COLO829 (cell line): Measurements from ENCODE around the gene ACER3.
"Not testable (repeated sequence)": the region's sequence is repeated elsewhere in the genome, so short reads cannot be mapped to it uniquely, and the experiment has no call there.

Experiments
- DNase-seq: peaks from one replicate; pipeline ENCODE4 v3.0.0; 2012; ENCODE audit warnings: low spot score

The ACER3 gene

DNA sequence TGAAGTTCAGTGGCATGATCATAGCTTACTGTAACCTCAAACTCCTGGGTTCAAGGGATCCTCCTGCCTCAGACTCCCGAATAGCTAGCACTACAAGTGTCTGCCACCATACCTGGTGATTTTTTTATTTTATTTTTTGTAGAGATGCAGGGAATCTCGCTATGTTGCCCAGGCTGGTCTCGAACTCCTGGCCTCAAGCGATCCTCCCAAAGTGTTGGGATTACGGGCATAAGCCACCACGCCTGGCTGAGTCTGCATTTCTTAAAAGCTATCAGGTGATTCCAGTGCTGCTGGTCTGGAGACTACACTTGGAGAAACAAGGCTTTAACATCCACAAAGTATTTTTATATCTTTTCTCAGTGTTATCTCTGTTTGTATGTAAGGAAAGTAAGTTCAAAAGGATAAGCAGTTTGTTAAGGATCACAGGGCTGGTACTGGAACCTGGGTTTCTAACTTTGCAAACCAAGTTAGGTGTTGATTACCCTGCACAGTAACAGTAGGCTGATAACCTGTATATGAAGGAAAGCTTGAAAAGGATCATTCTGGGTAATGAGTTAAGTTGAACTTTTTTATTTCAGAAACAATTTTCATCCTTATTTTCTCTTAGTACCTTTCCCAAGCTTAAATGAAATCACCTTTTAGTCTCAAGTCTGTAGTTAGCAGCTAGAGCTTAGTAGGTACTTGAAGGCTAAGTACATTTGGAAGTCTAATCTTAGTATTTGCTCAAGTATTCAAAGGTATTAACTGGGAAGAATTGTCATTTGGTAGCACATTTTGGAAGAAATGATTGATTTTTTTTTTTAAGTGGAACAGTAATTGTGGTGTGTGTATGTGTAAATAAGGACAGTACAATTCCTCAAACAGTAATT is 12.5 kb downstream of the ACER3 start:
- DNase-seq, result no peak

DNA sequence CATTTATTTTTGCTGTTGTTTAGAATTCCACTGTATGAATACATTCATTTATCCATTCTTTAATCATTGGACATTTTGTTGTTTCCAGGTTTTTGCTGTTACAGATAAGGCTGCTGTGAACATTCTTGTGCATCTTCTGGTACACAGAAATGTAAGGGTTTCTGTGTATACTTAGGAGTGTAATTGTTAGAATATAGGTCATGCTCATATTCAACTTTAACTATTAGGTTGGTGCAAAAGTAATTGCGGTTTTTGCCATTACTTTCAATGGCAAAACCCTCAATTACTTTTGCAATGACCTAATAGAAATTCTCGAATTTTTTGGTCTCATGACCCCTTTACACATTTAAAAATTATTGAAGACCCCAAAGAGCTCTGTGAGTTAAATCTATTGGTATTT is 17.3 kb downstream of the ACER3 start:
- no peak for DNase-seq

DNA sequence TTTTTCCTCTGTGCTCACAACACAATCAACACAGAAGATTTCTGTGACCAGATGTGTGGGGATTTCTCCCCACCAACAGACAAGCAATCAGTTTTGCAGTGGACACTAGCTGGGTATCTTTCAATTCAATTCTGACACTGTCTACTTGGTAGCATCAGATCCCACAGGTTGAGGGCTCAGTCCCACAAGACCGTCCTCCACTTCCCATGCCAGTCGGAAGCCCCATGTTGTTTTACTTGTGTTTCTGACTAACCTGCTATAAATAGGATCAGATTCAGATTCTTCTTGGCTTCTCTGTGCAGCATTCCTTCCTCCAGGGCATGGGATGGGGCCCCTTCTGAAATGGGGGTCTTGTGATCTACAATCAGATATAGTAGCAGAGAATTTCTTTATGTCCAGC is 19.6 kb downstream of the ACER3 start:
- no peak for DNase-seq

DNA sequence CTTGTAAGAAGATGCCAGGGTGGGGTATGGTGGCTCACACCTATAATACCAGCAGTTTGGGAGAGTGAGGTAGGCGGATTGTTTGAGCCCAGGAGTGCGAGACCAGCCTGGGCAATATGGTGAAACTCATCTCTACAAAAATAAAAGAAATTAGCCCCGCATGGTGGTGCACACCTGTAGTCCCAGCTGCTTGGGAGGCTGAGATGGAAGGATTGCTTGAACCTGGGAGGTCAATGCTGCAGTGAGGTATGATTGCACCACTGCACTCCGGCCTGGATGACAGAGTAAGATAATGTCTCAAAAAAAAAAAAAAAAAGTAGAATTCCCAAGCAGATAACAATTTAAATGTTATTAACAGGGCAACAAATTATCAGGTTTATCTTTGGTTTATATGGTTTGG is 20.2 kb downstream of the ACER3 start:
- DNase-seq, result no peak

DNA sequence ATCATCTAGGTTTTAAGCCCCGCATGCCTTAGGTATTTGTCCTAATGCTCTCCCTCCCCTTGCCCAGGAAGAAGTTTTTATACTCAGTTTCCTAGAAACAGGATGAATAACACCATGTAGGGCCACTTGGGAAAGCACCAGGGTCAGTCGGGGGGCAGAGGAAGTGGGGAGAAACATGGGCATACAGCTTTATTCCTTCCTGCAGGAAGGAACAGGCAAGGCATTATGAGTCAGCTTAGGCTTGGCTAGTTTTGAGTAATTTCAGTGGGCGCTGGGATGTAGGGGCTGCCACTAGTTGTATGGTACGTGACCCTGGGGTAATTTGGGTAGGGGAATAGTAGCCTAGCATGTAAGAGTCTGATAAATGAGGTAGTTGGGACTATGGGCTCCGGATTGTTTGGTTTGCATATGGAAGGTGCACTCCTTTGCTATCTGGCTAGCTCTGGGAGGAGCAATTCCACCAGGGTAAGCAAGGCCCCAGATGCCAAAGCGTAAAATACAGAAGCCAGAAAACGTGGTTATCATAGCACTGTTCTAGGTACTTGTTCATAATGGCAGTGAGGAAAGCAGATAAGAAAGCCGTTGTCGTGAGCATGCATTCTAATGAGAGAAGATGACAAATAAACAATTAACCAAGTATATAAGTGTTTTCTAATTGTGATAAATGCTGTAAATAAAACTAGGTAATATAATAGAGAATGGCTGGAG is 24.8 kb downstream of the ACER3 start:
- DNase-seq, result peak; percentile 79

DNA sequence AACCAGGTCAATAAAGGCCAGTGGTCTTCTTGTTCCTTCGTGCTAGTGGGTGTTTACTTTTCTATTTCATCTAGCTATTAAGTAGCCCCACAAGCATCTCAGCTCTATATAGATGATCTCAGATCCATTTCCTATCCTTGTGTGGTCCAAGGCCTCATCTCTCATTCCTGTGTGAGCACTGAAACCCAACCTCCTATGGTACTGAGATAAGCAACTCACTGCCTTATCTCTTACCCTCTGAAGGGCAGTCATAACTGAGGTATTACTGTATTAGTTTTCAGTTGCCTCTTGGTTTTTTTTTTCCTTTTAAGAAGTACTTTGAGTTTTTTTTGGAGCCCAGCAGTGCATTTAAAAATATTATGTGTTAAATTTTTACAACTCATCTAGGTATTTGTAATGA is 28.3 kb downstream of the ACER3 start:
- DNase-seq, result no peak

DNA sequence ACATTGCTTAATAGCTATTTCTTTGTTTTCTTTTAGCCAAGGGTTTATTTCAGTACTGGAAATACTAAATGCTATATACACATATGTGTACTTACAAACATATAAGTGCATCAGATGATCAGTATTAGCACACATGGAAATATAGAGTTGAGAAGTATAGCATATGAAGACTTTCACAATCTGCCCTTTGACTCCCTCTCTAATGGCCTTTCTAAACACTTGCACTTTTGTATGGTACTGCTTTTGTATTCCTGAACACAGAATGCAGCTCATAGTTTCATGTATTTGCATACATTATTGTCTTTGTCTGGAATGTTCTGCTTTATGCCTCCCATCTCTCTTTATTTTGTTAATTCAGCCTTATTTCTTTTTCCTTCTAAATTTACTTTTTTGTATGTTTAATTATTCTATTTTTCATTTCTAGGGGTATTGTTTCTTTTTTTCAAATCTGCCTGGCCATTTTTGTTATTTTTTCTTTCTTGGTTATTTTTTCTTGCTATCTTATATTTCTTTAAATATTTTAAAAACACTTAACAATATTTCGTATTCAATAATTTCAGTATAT is 28.8 kb downstream of the ACER3 start:
- DNase-seq, result peak; percentile 7

DNA sequence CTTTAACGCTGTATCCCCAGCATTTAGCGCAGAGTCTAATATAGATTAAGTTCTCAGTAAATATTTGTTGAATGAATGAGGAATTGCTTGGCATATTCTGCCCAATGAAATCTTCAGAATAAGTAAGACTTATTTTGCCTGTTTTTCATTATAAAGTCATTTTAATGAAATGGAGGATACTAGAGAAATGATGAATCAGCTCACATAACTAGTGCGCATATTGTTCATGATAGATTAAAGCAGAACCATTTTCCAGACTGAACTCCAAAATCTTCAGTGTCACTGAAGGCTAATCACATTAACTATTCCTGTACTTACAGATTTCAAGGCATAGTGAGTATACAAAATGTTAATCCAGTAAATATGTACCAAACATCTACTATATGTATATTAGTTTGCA is 29.6 kb downstream of the ACER3 start:
- DNase-seq, result no peak

DNA sequence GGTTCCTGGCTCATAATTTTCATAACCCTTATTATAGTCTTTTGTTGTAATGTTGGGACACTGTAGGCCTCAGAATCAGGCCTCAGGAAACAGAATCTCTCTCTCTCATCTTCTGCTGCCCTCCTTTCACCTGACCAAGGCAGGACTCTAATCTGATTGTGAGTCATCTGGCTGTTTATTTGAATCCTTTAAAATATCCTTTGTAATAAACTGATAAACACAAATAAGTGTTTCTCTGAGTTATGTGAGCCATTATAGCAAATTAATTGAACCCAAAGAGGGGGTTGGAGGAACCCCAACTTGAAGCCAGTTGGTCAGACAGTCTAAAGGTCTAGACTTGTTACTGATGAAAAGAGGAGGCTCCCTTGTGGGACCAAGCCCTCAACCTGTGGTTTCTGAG is 30.6 kb downstream of the ACER3 start:
- no peak for DNase-seq

DNA sequence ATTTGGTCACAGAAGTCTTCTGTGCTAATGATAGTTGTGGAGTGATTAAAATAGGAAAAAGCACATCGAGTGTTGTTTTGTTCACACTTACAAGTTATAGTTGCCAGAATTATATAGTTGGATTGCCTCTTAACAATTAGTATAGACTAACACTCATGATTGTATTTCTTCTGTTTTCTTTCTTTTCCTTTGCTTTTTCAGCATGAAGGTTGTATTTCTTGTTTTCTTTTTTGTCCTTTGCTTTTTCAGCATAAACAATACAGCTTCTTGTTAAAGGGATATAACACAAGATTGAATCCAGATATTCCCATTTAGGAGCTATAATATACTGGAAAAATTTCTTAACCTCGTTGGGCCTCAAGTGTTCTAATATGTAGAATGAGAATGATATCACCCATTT is 31.1 kb downstream of the ACER3 start:
- DNase-seq, result peak; percentile 8

DNA sequence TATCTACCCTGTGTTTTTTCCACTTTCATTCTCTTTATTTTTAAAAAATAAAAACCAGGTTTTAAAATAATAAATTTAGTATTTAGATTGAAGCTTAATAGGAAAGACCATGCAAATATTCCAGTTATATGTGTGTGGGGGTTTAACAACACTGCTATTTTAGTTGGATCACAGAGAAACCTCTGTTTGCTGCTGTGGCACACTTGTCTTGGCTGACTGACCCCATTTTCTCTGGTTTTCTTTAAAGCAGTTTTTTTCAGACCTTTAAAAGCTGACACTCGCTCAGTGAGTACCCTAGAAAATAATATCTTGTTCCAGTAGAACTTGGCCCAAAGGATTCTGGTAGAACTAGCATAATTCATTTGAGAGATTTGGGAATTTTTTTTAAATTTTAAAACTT is 31.6 kb downstream of the ACER3 start:
- peak; percentile 70 for DNase-seq

DNA sequence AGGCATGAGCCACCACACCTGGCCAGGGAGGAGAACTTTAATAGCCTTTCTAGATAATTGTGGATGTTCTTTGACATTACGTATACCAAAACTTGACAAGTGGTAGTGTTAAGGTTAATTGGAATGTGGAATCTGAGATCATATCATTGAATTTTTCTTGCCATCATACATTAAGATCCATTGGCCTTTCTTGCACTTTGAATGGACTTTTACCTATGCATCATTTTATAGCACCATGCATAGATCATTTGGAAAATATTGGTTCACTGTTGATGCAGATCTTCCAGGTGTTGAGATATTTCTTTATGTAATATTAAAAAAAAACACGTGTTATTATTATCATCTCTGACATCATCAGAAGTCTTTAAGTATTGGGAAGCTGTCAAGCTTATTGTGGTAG is 36.5 kb downstream of the ACER3 start:
- no peak for DNase-seq

DNA sequence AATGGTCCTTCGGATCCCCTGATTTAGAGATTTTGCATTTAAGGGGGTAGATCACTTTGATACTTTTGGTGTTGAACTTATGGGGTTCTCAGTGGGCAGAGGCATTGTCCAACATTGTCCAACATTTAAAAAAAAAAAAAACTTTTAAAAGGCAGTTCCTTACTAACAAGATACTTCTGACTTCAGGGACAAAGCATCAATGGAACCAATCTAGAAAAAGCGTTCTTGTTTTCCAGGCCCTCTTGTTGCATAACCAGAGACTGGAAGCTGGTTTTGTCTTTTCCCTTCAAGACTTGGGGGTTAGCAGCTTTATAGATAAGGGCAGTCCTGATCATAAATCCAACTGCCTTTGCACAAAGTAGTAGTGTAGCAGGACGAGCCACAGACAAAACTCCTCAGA is 40.4 kb downstream of the ACER3 start:
- DNase-seq, result no peak

DNA sequence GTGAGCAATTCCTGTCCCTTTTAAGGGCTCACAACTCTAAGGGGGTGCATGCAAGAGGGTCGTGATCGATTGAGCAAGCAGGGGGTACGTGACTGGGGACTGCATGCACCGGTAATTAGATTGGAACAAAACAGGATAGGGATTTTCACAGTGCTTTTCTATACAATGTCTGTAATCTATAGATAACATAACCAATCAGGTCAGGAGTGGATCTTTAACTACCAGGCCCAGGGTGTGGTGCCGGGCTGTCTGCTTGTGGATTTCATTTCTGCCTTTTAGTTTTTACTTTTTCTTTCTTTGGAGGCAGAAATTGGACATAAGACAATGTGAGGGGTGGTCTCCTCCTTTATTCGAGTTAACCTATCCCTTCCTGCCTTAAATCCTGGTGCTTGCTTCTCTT is 40.9 kb downstream of the ACER3 start:
- not testable (repeated sequence) for DNase-seq

DNA sequence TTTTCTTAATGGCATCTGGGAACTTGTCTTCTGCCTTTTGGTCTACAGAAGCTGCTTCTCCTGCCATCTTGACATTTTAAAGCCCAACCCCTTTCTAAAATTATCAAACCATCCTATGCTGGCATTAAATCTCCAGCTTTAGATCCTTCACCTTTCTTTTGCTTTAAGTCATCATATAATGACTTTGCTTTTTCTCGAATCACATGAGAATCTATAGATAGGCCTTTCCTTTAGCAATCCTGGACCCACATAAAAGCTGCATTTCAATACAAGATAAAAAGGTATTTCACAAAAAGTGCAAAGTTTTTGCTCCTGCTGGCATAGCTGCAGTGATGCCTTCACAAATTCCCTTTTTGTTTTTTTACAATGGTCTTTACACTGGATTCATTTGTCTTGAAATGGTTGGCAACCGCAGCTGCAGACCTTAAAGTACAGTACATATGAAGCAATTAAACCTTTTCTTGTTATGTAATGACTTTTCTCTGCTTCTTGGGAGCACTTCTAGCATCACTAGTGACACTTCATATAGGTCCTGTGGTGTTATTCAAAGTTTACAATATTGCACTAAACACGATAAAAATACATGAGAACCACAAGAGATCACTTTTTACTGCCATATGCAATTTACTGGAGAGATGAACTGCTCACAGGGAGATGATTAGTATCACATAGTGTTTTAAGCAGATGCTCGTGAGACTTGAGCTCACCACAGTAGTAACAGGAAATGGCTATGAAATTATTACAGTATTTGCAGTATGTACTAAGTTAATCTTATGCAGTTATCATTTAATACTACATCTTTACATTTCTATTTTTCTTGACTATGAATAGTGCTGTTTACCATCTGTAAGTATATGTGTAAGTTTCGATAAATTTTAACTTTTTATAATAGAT is 41.6 kb downstream of the ACER3 start:
- no peak for DNase-seq

DNA sequence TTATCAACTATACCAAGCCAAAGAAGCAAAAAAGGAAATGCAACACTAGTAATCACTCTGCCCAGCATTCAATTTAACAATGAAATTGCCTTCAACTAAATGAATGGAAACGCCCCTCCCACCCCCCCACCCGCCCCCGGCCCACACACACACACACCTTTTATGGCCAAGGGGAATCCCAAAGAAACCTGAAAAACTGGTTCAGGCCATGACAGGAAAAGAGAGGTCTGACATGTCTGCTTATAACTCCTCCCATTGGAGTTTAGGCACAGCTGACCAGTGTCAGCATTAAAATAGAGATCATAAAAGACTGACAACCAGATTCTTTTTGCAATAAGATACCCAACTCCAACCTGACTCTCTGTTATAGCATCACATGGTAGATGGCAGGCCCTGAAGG is 42.6 kb downstream of the ACER3 start:
- DNase-seq, result no peak

DNA sequence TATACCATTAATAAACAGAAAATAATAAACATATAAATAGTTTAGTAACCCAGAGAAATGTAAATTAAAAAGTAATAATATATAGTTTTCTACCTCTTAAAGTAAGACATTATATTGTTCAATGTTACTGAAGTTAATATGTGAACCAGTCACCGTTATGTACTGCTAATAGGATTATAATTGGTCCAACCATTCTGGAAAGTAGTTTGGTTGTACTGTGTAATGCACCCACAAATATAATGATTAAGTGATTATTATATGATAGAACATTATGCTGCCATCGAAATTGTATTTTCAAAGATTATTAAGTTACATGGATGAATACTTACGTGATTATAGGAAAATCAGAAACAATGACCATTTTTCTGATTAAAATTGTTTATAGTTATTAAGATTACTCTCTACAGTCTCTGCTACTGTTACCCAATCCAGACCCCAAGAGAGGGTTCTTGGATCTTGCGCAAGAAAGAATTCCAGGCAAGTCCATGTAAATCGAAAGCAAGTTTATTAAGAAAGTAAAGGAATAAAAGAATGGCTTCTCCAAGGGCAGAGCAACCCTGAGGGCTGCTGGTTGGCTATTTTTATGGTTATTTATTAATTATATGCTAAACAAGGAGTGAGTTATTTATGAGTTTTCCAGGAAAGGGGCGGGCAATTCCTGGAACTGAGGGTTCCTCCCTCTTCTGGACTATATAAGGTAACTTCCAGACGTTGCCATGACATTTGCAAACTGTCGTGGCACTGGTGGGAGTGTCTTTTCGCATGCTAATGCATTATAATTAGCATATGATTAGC is 50.1 kb downstream of the ACER3 start:
- no peak for DNase-seq

DNA sequence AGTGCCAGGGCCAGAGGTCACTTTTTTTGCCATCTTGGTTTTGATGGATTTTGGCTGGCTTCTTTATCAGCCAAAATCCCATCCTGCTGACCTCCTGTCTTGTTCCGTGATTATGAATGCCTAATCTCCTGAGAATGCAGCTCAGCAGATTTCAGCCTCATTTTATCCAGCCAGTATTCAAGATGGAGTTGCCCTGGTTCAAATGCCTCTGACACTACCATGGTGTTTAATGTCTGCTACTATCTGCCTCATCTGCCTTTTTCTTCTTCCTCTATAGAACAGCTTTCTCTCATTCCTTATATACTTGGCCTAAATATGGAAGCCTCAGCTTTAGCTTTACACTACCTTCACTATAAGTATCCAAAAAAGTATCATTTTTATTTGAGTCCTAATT is 50.7 kb downstream of the ACER3 start:
- no peak for DNase-seq

DNA sequence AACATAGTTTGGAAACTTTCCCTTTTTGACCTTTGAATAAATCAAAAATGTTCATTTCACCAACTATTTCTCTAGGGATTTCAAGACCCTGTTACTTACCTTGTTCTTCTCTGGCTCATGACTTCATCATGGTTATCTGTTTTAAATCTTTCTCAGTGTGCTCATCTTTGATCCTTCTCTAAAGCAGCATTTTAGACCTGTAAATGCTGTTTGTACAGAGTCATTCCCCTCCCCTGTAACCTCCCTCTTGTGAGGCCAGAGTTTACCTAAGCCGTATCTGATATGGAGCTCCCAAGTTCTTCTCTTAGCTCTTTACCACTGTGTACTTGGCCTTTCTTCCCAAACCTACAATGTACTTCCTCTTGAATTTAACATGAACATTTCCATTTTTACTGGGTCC is 56.0 kb downstream of the ACER3 start:
- no peak for DNase-seq

DNA sequence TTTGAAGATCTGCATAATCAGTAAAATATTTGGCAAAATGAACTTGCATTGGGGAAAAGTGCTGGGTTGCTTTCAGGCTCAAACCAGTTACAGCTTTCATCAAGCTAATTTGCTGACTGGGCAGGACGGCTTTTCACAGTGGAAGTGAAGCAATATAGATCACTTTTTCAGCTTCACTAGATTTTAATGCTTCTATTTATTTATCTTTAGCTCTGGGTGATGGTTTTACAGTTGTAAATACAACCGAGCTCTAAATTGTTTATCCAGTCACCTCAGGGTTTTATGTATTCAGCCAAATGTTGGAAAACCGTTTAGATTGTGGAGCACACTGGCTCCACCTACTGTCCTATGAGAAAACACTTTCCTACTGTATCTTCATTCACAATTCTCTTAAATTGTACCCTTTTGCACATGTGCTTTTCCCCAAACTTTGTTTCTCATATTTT is 58.2 kb downstream of the ACER3 start:
- peak; percentile 53 for DNase-seq

DNA sequence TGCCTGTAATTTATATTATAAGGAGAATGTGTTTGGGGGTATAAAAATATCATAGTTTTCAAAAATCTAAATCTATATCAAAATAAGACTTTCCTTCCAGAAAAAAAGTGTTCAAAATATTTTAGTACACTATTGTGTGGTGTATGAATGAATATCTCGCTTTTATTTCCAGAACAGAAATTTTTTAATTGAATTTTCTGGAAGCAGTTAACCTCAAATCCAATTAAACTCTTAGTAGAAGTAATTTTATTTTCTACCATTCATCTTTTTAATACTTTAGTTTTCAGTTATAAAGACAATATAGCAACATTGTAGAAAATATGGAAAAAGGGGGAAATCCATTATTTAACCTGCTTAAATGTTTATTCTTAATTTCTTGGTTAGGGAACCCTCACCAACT is 58.7 kb downstream of the ACER3 start:
- no peak for DNase-seq
